GM06990 (cell line): ENCODE data around the gene PRPF6.
A peak's percentile ranks its signal among the peaks of the same experiment; 100 is the strongest.

Source experiments
- DNase-seq: peaks from one replicate; pipeline ENCODE4 v3.0.0-alpha.2; 2011; ENCODE audit not compliant: insufficient read length; ENCODE audit errors: extremely low read depth
- H3K27me3 ChIP-seq: replicated peaks from 2 replicates; pipeline ENCODE4 v1.6.0; 2011; ENCODE audit warnings: low read length; ENCODE audit not compliant: control insufficient read depth, insufficient read depth
- H3K36me3 ChIP-seq: 2 replicates; pipeline ENCODE4 v1.5.1; 2011; ENCODE audit warnings: low read length; ENCODE audit not compliant: control insufficient read depth, insufficient read depth
- H3K4me3 ChIP-seq: replicated peaks from 2 replicates; pipeline ENCODE4 v1.5.1; 2011; ENCODE audit warnings: low read depth, mild to moderate bottlenecking, control low read depth, low read length
- TF ChIP-seq, protein P1 (sequence below): IDR thresholded peaks from 2 replicates; pipeline ENCODE4 v1.5.1; 2011; ENCODE audit warnings: low read length, control low read depth, mild to moderate bottlenecking, inconsistent platforms; ENCODE audit not compliant: insufficient read depth, poor library complexity, severe bottlenecking

The PRPF6 gene

DNA sequence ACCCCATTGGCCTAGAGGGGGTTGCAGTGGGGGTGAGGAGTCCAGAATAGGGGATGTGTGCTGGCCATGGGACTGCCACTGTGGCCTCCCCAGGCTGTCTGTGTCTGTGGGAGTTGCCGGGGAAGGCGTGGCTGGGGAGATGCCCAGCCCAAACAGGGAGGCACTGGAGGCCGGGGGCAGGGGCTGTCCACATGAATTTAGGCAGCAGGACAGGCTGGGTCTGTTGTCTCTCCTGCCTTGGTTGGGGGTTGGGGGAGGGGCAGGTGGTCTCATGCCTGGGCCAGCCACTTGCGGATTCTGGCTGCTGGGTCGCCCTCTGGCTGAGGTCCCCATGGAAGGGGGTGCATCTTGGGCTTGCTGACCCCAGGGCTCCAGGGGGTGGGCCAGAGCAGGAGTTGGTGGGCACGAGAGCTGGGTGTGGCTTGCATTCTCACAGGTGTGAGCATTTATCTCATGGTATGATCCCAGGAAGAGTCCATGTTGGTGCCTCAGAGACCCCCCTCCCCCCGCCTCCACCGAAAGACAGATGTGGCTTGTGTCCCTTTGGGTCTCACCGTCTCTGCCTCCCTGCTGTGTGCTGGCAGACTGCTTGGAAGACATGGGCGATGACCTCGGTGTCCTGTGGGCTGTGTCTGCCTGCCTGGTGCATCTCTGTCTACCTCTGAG, 64.5 kb downstream of the PRPF6 start:
- Histone ChIP-seq H3K4me3 (no peak overlapping the region), H3K36me3 (no peaks in the 10 kb centered on the region), H3K27me3 (no peaks in the 10 kb centered on the region; the same call in 1 of the 2 replicates)
- DNase-seq, result no peak
- TF ChIP-seq, protein P1, sequence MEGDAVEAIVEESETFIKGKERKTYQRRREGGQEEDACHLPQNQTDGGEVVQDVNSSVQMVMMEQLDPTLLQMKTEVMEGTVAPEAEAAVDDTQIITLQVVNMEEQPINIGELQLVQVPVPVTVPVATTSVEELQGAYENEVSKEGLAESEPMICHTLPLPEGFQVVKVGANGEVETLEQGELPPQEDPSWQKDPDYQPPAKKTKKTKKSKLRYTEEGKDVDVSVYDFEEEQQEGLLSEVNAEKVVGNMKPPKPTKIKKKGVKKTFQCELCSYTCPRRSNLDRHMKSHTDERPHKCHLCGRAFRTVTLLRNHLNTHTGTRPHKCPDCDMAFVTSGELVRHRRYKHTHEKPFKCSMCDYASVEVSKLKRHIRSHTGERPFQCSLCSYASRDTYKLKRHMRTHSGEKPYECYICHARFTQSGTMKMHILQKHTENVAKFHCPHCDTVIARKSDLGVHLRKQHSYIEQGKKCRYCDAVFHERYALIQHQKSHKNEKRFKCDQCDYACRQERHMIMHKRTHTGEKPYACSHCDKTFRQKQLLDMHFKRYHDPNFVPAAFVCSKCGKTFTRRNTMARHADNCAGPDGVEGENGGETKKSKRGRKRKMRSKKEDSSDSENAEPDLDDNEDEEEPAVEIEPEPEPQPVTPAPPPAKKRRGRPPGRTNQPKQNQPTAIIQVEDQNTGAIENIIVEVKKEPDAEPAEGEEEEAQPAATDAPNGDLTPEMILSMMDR, result no peak

DNA sequence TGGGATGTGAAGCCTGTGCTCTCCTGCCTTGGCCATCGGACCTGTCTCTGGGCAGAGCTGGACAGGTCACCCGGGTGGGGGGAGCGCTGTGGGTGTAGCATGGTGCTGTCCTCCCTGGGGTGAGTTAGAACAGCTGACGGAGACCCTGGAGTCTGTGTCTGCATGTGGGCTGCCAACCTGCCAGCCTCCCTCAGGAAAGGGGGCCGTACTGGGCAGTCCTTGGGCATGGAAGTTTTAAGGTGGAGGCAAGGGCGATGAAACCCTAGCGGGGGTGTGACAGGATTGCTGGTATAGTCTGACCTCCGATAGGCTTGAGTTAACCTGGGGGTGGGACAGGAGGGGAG, 66.1 kb downstream of the PRPF6 start:
- TF ChIP-seq, protein P1, result no peak
- DNase-seq, result no peak
- H3K4me3 ChIP-seq, result no peak overlapping the region
- no peaks in the 10 kb centered on the region; the same call in 1 of the 2 replicates for H3K27me3 ChIP-seq
- no peaks in the 10 kb centered on the region for H3K36me3 ChIP-seq

DNA sequence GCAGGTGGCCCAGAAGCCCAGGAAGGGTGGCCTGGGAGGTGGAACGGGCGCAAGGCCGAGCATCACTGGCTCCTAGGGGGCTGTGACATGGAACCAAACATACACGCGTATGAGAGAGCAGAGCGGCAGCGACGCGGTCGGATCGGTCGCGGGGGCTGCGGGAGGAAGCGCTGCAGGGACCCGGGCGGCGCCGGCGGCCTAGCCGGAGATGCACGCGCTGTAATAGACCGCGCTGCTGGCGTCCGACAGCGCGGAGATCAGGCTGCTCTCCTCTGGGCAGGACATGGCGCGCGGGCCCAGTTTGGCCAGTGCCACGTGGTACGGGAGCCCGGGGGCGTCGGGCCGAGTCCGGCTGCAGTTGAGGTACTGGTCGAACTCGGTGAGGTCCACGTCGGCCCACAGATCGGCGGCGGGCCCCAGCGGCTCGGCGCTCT, 67.1 kb downstream of the PRPF6 start:
- Histone ChIP-seq H3K27me3 (no peaks in the 10 kb centered on the region; the same call in 1 of the 2 replicates), H3K36me3 (no peaks in the 10 kb centered on the region), H3K4me3 (no peak overlapping the region)
- DNase-seq, result no peak
- TF ChIP-seq, protein P1, result no peak

DNA sequence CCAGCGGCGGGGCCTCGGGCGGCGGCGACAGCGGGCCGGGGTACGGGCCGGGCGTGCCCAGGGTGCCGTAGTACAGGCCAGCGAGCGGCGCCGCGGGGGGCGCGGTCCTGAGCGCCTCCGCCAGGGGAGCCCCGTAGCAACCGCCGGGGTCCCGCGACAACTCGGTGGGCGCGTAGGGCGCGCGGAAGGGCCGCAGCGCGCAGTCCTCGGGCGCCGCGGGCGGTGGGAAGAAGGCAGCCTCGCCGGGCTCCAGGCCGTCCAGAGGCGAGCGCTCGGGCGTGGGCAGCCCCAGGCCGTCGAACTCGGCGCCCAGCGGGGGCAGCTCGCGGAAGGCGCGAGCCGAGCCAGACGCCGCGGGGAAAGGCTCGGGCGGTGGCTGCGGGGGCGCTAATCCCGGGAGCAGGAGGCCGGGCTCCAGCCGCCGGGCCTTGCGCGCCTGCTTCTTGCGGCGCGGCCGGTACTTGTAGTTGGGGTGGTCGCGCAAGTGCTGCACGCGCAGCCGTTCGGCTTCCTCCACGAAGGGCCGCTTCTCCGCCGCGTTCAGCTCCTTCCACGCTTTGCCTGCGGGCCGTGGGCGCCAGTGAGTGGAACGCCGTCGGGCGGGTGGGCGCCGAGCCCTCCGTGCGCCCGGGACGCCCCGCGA, 67.6 kb downstream of the PRPF6 start:
- DNase-seq, result no peak
- Histone ChIP-seq H3K27me3 (no peaks in the 10 kb centered on the region; the same call in 1 of the 2 replicates), H3K36me3 (no peaks in the 10 kb centered on the region), H3K4me3 (no peak overlapping the region)
- TF ChIP-seq, protein P1, result no peak

DNA sequence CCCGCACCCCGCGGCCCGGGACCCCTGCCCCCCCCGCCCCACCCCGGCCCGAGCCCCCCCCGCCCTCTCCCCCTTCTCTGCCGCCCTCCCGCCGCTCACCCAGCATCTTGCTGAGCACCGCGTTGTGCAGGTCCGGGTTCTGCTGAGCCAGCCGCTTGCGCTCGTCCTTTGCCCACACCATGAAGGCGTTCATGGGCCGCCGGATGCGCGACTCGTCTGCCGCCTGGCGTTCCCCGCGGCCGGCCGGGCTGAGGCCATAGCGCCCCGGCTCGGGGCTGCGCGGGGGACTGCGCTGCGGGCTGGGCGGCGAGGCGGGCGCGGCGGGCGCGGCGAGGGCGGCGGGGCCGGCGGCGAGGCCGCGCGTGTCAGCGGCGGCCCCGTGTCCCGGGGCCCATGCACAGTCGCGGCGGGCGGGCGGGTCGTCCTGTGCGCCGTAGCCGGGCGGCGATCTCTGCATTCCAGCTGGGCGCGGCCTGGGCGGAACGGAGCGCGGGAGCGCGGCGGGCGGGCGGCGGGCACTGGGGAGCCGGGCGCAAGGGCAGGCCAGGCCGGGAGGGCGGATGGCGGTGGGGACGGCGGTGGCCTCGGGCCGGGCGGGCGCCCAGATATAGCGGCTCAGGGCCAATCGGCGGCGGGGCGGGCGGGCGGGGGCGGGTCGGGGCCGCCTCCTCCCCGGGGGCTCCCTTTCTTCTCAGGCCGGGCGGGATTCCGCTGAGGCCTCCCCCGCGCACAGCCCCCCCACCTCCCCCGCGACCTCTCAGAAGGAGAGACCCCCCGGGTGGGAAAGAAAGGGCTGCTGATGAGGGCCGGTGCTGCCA, 68.3 kb downstream of the PRPF6 start, which contains the start of gene SOX18:
SOX18 (minus strand) TSS at position 580 of the 818 bp plus-strand sequence; CDS start at position 457, 123 bp downstream.
- DNase-seq, result no peak
- Histone ChIP-seq H3K27me3 (no peaks in the 10 kb centered on the region; the same call in 1 of the 2 replicates), H3K4me3 (no peak within 1 kb of the TSS), H3K36me3 (no peaks in the 10 kb centered on the region)
- TF ChIP-seq, protein P1, result peak; percentile 23
